ENCODE measurements around the gene TAF1C.

Gene TAF1C

GRCh38 chr16:84136331-84137125, 50.3 kb downstream of the TAF1C start:
- DNase-seq (ENCODE audit: low read depth) = no peak
- Histone ChIP-seq H3K4me3 (ENCODE audit: low read length) (no peak overlapping the region), H3K4me1 (ENCODE audit: control insufficient read depth, insufficient read depth, low read length) (peaks cover 10% of the 10 kb centered on the region), H3K27me3 (replicated peaks; ENCODE audit: control insufficient read depth, insufficient read depth, low read length) (no peaks in the 10 kb centered on the region), H3K9ac (ENCODE audit: low read length) (no peak overlapping the region), H3K9me3 (ENCODE audit: control insufficient read depth, low read length) (no peaks in the 10 kb centered on the region), H3K36me3 (ENCODE audit: control insufficient read depth, insufficient read depth, low read length, severe bottlenecking) (no peaks in the 10 kb centered on the region)

DNA sequence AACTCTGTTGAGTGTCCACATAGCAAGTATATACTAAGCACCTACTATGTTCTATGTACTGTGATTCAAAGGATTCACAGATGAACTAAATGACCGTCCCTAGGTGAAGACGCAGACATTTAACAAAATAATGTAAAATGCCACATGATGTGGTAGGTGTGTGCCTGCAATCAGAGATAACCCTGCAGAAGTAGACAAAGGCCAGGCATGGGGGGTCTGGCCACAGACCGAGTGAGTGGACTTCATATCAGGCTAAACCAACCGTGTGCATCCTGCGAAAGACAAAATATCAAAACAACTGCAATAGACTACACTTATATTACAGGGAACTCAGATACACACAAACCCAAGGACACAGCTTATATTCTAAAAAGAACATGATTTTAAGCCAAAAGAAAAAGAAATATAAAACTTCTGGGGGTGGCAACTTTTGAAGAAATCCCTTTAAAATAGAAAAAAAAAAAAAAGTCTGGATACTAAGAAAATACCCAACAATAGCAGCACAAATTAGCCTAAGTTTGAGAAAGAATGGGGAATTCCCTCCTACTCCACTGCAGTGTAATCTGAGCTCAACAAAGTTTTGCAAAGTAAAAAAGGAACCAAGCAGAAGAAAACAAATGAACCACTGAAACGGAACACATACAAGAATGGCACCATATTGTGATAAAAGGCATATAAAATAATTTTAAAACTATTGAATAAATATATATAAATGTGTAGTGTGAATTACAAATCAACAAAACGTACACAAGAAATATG, 54.2 kb downstream of the TAF1C start:
- Histone ChIP-seq H3K36me3 (ENCODE audit: control insufficient read depth, insufficient read depth, low read length, severe bottlenecking) (peaks cover 13% of the 10 kb centered on the region), H3K9me3 (ENCODE audit: control insufficient read depth, low read length) (no peaks in the 10 kb centered on the region), H3K27me3 (replicated peaks; ENCODE audit: control insufficient read depth, insufficient read depth, low read length) (no peaks in the 10 kb centered on the region), H3K9ac (ENCODE audit: low read length) (no peak overlapping the region), H3K4me3 (ENCODE audit: low read length) (no peak overlapping the region), H3K4me1 (ENCODE audit: control insufficient read depth, insufficient read depth, low read length) (no peaks in the 10 kb centered on the region)
- DNase-seq (ENCODE audit: low read depth) = peak; percentile 58

DNA sequence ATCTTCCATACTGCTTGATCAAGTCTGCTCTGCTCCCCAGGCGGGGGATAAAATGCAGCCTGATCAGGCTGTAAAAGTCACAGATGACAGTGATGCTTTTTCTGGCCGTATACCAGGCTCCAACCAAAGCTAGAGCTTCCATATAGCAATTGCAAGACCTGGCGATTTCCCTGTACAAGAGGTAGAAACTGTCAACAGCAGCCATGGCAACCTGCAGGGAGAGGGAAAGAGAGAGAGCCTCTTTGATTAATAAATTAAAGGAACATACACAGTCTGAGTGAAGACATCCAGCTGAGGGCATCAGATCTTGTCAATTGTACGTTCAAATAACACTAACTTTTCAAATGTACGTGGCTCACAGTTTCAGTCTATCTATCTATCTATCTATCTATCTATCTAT, 55.7 kb downstream of the TAF1C start:
- Histone ChIP-seq H3K36me3 (ENCODE audit: control insufficient read depth, insufficient read depth, low read length, severe bottlenecking) (peaks cover 13% of the 10 kb centered on the region), H3K4me1 (ENCODE audit: control insufficient read depth, insufficient read depth, low read length) (no peaks in the 10 kb centered on the region), H3K27me3 (replicated peaks; ENCODE audit: control insufficient read depth, insufficient read depth, low read length) (no peaks in the 10 kb centered on the region), H3K9me3 (ENCODE audit: control insufficient read depth, low read length) (no peaks in the 10 kb centered on the region), H3K4me3 (ENCODE audit: low read length) (no peak overlapping the region), H3K9ac (ENCODE audit: low read length) (no peak overlapping the region)
- no peak for DNase-seq (ENCODE audit: low read depth)

Data from adipocyte (in vitro differentiated cells).